ENCODE data around the gene SPIRE2.
A peak's percentile ranks its signal among the peaks of the same experiment; 100 is the strongest.

The SPIRE2 gene

GRCh38 chr16:89915303-89916232 lies 87.3 kb downstream of the SPIRE2 start:
- DNase-seq, result no peak

GRCh38 chr16:89917773-89918452 lies 89.6 kb downstream of the SPIRE2 start:
- peak; percentile 82 to 92 for DNase-seq

- no peak for DNase-seq
Observed at GRCh38 chr16:89918453-89919347, 90.4 kb downstream of the SPIRE2 start, which contains the start of gene MC1R. Gene MC1R (plus strand): TSS chr16:89918862. CDS start chr16:89919259, 397 bp downstream.

DNA sequence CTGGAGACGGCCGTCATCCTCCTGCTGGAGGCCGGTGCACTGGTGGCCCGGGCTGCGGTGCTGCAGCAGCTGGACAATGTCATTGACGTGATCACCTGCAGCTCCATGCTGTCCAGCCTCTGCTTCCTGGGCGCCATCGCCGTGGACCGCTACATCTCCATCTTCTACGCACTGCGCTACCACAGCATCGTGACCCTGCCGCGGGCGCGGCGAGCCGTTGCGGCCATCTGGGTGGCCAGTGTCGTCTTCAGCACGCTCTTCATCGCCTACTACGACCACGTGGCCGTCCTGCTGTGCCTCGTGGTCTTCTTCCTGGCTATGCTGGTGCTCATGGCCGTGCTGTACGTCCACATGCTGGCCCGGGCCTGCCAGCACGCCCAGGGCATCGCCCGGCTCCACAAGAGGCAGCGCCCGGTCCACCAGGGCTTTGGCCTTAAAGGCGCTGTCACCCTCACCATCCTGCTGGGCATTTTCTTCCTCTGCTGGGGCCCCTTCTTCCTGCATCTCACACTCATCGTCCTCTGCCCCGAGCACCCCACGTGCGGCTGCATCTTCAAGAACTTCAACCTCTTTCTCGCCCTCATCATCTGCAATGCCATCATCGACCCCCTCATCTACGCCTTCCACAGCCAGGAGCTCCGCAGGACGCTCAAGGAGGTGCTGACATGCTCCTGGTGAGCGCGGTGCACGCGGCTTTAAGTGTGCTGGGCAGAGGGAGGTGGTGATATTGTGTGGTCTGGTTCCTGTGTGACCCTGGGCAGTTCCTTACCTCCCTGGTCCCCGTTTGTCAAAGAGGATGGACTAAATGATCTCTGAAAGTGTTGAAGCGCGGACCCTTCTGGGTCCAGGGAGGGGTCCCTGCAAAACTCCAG lies 91.5 kb downstream of the SPIRE2 start:
- no peak for DNase-seq

- DNase-seq, result no peak
Observed at GRCh38 chr16:89920723-89921122, 92.4 kb downstream of the SPIRE2 start.

All from NCI-H2081 (cell line).